GM12878 (cell line): ENCODE data around the gene FBXL19. TPM values are rescaled to one million over a fixed set of nuclear protein-coding genes. Genes with fewer than 3 reads are reported as not detected.
A peak's percentile ranks its signal among the peaks of the same experiment; 100 is the strongest.

Experiments used
- BACH1 ChIP-seq: fragments of 450-650 bp; IDR thresholded peaks from 2 replicates; pipeline ENCODE4 v1.6.1; 2017; ENCODE audit warnings: mild to moderate bottlenecking, borderline replicate concordance
- DPF2 ChIP-seq: fragments of 450-650 bp; IDR thresholded peaks from 2 replicates; pipeline ENCODE4 v1.6.1; 2017; ENCODE audit warnings: mild to moderate bottlenecking
- POLR2A ChIP-seq: IDR thresholded peaks from 2 replicates; pipeline ENCODE4 v1.6.1; 2011; ENCODE audit warnings: low read depth, mild to moderate bottlenecking, low read length
- POLR2AphosphoS2 ChIP-seq: IDR thresholded peaks from 2 replicates; pipeline ENCODE4 v1.6.1; 2011; ENCODE audit warnings: low read depth, mild to moderate bottlenecking, low read length, improper control_type of control experiment, moderate library complexity
- RAD21 ChIP-seq: IDR thresholded peaks from 2 replicates; pipeline ENCODE4 v1.6.1; 2011; ENCODE audit warnings: mild to moderate bottlenecking, low read depth, low read length, moderate library complexity; ENCODE audit not compliant: insufficient read depth
- STAT1 ChIP-seq: fragments of 450-650 bp; conservative IDR thresholded peaks from 2 replicates; pipeline ENCODE4 v1.6.1; 2014; ENCODE audit warnings: antibody characterized with exemption, mild to moderate bottlenecking
- polyA plus RNA-seq, 11 experiments: library from polyadenylated mRNA; depleted of rRNA in 4 of 11; unstranded in 6 of 11; stranded (reverse) in 5 of 11; fragments of >200 nt; fragmentation: Nextera tagmentation in 4 of 11; fragmentation: Illumina TruSeq in 1 of 11; extraction: Ambion mirVana in 4 of 11; extraction: Trizol in 1 of 11; gene quantifications; 1 replicate in 1 of 11; 2 replicates in 10 of 11; pipeline versions ENCODE4 v1.2.1 to v1.2.3, GENCODE V29; 2011 to 2016; ENCODE audit warnings: inconsistent platforms in 2 of 11, missing spikeins in 2 of 11, low read depth in 1 of 11
- total RNA-seq, 4 experiments: library from RNA; depleted of rRNA in 3 of 4; stranded (reverse); fragments of >200 nt in 3 of 4; fragmentation: Illumina TruSeq in 1 of 4; extraction: Trizol in 1 of 4; gene quantifications; 2 replicates each; pipeline versions ENCODE4 v1.2.1 to v1.2.3, GENCODE V29; 2013 to 2021
- TF ChIP-seq, protein P1 (sequence below): IDR thresholded peaks from 2 replicates; pipeline ENCODE4 v1.6.1; 2012; ENCODE audit warnings: low read depth, low read length, improper control_type of control experiment
- TF ChIP-seq, protein P2 (sequence below): fragments of 450-650 bp; formaldehyde crosslinking; IDR thresholded peaks from 2 replicates; pipeline ENCODE4 v1.4.0; 2020; ENCODE audit warnings: mild to moderate bottlenecking, moderate library complexity

FBXL19 gene
- total and polyA plus RNA-seq, 10 of the 15 experiments (the other 5 are each of a cell fraction or from before 2014, with no cell fraction given), result 0.02 to 32.1 (median 6.8) TPM; not detected in 1

DNA sequence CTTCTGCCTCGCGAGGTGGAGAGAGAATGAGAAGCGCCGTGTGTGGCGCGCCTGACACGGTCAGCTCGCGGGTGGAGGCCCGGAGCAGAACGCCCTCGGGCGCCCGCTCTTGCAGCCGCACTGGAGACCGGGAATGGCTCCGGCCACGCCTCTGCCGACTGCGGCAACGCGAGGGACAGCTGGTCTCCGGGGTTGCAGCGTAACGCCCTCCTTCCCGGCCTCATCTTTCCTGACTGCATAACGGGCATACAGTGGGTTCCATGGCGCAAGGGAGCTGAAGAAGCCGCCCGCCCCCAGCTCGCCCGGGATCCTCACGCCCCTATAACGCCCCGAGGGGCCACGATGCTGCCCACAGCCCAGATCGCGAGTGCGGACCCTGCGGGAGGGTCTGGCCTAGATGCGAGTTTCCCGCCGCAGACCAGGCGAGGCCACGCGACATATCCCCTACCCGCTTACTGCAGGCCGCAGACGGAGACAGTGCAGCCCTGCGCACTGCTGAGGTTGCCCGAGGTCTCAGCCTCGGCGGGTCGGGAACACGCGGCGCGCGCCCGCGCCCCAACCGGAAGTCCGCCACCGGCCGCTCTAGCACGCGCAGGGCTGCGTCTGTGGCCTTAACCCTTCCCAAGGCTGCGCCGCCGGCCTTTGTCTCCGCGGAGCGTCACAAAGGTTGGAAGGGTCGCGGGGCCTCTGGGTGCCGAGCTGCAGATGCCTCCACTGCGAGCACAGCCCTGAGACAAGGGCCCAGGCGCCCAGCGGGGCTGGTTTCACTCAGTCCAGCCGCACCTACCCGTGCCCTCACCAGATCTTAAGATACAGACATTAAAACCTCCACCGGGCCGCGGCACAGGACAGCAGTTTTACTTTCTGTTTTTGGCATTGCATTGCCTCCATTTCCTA, 48.3 kb upstream of the FBXL19 start (continued):
- TF ChIP-seq, protein P1, sequence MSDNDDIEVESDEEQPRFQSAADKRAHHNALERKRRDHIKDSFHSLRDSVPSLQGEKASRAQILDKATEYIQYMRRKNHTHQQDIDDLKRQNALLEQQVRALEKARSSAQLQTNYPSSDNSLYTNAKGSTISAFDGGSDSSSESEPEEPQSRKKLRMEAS, result peak; percentile 91
- TF ChIP-seq, protein P2, sequence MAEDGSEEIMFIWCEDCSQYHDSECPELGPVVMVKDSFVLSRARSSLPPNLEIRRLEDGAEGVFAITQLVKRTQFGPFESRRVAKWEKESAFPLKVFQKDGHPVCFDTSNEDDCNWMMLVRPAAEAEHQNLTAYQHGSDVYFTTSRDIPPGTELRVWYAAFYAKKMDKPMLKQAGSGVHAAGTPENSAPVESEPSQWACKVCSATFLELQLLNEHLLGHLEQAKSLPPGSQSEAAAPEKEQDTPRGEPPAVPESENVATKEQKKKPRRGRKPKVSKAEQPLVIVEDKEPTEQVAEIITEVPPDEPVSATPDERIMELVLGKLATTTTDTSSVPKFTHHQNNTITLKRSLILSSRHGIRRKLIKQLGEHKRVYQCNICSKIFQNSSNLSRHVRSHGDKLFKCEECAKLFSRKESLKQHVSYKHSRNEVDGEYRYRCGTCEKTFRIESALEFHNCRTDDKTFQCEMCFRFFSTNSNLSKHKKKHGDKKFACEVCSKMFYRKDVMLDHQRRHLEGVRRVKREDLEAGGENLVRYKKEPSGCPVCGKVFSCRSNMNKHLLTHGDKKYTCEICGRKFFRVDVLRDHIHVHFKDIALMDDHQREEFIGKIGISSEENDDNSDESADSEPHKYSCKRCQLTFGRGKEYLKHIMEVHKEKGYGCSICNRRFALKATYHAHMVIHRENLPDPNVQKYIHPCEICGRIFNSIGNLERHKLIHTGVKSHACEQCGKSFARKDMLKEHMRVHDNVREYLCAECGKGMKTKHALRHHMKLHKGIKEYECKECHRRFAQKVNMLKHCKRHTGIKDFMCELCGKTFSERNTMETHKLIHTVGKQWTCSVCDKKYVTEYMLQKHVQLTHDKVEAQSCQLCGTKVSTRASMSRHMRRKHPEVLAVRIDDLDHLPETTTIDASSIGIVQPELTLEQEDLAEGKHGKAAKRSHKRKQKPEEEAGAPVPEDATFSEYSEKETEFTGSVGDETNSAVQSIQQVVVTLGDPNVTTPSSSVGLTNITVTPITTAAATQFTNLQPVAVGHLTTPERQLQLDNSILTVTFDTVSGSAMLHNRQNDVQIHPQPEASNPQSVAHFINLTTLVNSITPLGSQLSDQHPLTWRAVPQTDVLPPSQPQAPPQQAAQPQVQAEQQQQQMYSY (CRISPR knock-in tag), result no peak
- 0 out of 2 replicates have a peak, but pooled peaks have one; percentile 63 for TF ChIP-seq BACH1
- TF ChIP-seq POLR2A, result peak; percentile 99
- peak; percentile 93 for TF ChIP-seq POLR2AphosphoS2
- peak; percentile 88 for TF ChIP-seq DPF2
- TF ChIP-seq RAD21, result no peak
- no peak for TF ChIP-seq STAT1
- TF ChIP-seq, all 136 proteins: peak for 59
